ENCODE data around the gene COL27A1. TPM values are rescaled to one million over a fixed set of nuclear protein-coding genes. Genes with fewer than 3 reads are reported as not detected.

The COL27A1 gene
- total RNA-seq, 2 donors from 2014 or later = 18.5 to 57.1 TPM

GRCh38 chr9:114314256-114314867 lies 159.0 kb downstream of the COL27A1 start:
- DNase-seq (ENCODE audit: low spot score) (no peak), ATAC-seq (ENCODE audit: insufficient number of reproducible peaks, low FRiP score, low read depth) (no peak)
- Histone ChIP-seq H3K4me3 (no peak overlapping the region), H3K27ac (peak overlapping the region; percentile 65 to 71), H3K36me3 (no peaks in the 10 kb centered on the region), H3K4me1 (ENCODE audit: control insufficient read depth in 1 of 2, low read depth in 2 of 2) (peaks cover 6 to 18% of the 10 kb centered on the region in 2 donors), H3K9me3 (no peaks in the 10 kb centered on the region), H3K27me3 (replicated peaks; ENCODE audit: insufficient read depth) (no peaks in the 10 kb centered on the region)
- TF ChIP-seq, protein P1, sequence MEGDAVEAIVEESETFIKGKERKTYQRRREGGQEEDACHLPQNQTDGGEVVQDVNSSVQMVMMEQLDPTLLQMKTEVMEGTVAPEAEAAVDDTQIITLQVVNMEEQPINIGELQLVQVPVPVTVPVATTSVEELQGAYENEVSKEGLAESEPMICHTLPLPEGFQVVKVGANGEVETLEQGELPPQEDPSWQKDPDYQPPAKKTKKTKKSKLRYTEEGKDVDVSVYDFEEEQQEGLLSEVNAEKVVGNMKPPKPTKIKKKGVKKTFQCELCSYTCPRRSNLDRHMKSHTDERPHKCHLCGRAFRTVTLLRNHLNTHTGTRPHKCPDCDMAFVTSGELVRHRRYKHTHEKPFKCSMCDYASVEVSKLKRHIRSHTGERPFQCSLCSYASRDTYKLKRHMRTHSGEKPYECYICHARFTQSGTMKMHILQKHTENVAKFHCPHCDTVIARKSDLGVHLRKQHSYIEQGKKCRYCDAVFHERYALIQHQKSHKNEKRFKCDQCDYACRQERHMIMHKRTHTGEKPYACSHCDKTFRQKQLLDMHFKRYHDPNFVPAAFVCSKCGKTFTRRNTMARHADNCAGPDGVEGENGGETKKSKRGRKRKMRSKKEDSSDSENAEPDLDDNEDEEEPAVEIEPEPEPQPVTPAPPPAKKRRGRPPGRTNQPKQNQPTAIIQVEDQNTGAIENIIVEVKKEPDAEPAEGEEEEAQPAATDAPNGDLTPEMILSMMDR (IDR thresholded peaks at IDR 0.05) = no peak

DNA sequence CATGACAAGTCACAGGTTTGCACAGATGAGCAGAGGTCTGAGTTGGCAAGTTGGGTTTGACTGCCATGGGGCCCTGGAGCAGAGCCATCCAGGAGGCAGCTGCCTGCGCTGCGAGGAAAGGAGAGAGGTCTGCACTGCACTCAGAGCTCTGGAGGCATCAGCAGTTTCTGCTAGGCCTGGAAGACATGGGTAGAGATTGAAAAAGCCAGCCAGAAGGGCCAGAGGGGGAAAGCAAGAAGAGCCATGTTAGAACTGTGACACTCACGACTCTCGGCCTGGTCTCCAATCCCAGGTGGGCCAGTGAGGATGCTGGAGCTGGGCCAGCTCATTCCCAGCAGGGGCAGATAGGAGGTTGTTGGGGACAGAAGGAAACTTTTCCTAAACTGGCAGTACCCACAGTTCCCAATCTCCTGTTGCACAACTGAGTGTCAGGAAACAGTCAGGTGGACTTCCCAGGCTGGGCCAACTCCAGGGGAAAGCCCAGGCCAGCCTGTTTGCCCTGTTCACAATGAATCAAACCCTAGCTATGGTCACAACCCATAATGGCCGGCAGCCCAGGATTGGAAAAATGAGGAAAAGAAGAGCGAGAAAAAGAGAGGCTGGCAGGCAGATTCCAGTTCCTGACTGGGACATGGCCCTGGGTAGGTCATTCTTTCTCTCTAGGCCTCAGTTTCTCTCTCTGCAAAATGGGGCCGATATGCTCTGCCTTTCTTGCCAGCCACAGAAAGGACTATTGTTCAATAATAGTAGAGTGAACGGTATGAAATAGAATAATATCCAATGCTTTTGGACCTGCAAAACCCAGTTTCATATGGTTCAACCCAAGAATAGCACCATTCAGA lies 159.8 kb downstream of the COL27A1 start:
- TF ChIP-seq, protein P1 (IDR thresholded peaks at IDR 0.05) = no peak
- Histone ChIP-seq H3K27me3 (replicated peaks; ENCODE audit: insufficient read depth) (no peaks in the 10 kb centered on the region), H3K9me3 (no peaks in the 10 kb centered on the region), H3K36me3 (no peaks in the 10 kb centered on the region), H3K27ac (peak overlapping the region; percentile 65 to 71), H3K4me1 (ENCODE audit: control insufficient read depth in 1 of 2, low read depth in 2 of 2) (peaks cover 6 to 18% of the 10 kb centered on the region in 2 donors), H3K4me3 (no peak overlapping the region)
- DNase-seq (ENCODE audit: low spot score) (peak; percentile 41), ATAC-seq (ENCODE audit: insufficient number of reproducible peaks, low FRiP score, low read depth) (peak; percentile 61)

GRCh38 chr9:114315723-114316363 lies 160.5 kb downstream of the COL27A1 start:
- Histone ChIP-seq H3K27ac (no peak overlapping the region), H3K9me3 (no peaks in the 10 kb centered on the region), H3K4me1 (ENCODE audit: control insufficient read depth in 1 of 2, low read depth in 2 of 2) (peaks cover 6 to 18% of the 10 kb centered on the region in 2 donors), H3K27me3 (replicated peaks; ENCODE audit: insufficient read depth) (no peaks in the 10 kb centered on the region), H3K4me3 (no peak overlapping the region), H3K36me3 (no peaks in the 10 kb centered on the region)
- DNase-seq (ENCODE audit: low spot score) = no peak
- no peak for ATAC-seq (ENCODE audit: insufficient number of reproducible peaks, low FRiP score, low read depth)
- TF ChIP-seq, protein P1 (IDR thresholded peaks at IDR 0.05) = no peak

- H3K9me3 ChIP-seq = no peaks in the 10 kb centered on the region
- ATAC-seq (ENCODE audit: insufficient number of reproducible peaks, low FRiP score, low read depth) (no peak), DNase-seq (ENCODE audit: low spot score) (no peak)
- H3K27me3 ChIP-seq (replicated peaks; ENCODE audit: insufficient read depth) = no peaks in the 10 kb centered on the region
- H3K4me3 ChIP-seq = no peak overlapping the region
- H3K4me1 ChIP-seq (ENCODE audit: control insufficient read depth in 1 of 2, low read depth in 2 of 2) = peaks cover 6 to 18% of the 10 kb centered on the region in 2 donors
- TF ChIP-seq, protein P1 (IDR thresholded peaks at IDR 0.05) = no peak
- no peaks in the 10 kb centered on the region for H3K36me3 ChIP-seq
- H3K27ac ChIP-seq = no peak overlapping the region
Measured at GRCh38 chr9:114316605-114317230, 161.4 kb downstream of the COL27A1 start.
